ENCODE results near the gene STRIP2. TPM values are rescaled to one million over a fixed set of nuclear protein-coding genes. Genes with fewer than 3 reads are reported as not detected.
"Not testable (repeated sequence)": the region's sequence is repeated elsewhere in the genome, so short reads cannot be mapped to it uniquely, and the experiment has no call there.

The STRIP2 gene, protein sequence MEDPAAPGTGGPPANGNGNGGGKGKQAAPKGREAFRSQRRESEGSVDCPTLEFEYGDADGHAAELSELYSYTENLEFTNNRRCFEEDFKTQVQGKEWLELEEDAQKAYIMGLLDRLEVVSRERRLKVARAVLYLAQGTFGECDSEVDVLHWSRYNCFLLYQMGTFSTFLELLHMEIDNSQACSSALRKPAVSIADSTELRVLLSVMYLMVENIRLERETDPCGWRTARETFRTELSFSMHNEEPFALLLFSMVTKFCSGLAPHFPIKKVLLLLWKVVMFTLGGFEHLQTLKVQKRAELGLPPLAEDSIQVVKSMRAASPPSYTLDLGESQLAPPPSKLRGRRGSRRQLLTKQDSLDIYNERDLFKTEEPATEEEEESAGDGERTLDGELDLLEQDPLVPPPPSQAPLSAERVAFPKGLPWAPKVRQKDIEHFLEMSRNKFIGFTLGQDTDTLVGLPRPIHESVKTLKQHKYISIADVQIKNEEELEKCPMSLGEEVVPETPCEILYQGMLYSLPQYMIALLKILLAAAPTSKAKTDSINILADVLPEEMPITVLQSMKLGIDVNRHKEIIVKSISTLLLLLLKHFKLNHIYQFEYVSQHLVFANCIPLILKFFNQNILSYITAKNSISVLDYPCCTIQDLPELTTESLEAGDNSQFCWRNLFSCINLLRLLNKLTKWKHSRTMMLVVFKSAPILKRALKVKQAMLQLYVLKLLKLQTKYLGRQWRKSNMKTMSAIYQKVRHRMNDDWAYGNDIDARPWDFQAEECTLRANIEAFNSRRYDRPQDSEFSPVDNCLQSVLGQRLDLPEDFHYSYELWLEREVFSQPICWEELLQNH
- 0.52 TPM for total RNA-seq

DNA sequence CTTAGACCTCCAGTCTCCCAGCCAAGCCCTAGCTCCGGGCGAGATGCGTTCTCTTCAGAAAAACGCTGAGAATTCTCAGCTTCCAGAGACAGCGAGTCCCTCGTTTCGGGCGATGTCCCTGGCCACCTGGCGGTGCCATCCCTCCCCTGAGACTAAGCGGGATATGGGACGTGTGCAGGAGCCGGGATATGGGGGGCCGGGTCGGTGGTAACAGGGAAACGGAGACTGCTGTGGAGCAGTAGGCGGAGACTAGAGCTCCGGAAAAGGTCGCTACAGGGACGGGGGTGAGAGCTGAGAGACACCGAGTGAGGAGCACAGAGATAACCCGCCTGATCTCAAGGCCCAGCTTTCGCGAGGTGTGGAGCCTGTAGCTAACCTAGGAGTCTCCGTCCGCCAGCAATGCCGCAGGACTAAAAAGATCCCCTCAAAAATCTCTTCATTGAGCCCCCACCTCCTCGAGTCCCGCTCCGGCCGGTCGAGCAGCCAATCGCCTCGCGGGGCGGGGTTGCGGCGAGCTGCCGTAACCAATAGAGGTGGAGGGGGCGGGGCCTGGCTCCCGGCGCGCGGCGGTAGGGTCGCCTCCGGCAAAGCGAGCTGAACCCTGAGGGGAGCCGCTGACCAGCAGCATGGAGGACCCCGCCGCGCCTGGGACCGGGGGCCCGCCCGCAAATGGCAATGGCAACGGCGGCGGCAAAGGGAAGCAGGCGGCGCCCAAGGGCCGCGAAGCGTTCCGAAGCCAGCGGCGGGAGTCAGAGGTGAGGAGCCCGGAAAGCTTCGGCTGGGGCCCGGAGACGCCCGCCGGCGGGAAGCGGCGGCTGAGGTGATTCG lies at the start of gene STRIP2:
Gene STRIP2, plus strand, starts transcription at position 586 of the 828 bp plus-strand sequence. Its CDS starts 41 bp downstream, at position 627.
- DNase-seq (ENCODE audit: low spot score) = peak; percentile 88

DNA sequence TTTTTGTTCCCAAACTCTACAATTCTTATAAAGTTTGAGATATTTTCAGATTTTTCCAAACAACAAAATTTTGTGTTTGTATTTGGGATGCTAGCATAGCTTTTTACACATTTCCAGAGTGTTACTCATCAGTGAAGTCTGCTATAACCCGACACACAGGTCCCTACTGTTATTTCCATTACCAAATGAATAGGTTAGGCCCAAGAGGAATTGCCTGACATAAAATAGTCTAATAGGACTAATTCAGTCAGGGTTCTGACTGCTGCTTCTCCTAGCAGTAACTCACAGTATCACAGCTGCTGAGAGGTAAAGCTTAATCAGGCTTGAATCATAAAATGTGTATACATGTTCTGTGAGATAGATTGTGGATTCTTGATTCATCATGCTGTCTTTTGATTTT lies 49.1 kb upstream of the STRIP2 start:
- no peak for DNase-seq (ENCODE audit: low spot score)

DNA sequence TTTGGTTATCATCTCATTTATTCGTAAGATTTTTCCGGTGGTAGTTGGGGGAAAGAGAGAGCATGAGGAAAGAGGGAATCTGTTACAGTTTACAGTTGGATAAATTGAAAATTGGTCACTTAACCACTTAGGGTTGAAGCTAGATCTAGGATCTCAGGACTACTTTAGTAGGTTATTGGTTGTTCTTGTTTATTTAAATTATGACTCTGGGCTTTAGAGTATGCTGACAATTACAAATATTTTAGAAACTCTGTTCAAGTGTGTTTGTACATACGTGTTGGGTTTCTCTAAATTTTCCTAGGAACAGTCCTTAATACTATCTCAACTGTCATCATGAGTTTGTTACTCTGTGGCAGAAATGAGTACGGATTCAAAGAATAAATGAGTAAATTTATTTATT lies 48.6 kb upstream of the STRIP2 start:
- no peak for DNase-seq (ENCODE audit: low spot score)

DNA sequence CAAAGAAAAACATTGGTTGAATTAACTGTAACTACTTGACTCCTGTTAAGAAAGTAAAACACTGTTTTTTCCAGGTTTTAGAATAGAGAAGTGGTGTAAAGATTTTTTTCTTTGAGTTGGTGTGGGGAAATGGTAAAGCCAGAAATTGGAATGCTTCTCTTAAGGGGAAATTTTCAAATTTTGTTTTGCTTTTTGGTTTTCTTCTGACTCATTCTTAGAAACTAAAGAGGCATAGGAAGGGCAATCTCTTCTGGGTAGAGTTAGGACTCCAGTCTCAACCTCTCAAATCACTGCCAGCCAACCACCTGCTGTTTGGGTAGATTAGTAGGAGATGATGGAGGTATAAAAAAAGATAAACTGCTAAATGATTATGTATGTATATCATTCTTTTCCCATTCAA lies 47.7 kb upstream of the STRIP2 start:
- DNase-seq (ENCODE audit: low spot score) = no peak

DNA sequence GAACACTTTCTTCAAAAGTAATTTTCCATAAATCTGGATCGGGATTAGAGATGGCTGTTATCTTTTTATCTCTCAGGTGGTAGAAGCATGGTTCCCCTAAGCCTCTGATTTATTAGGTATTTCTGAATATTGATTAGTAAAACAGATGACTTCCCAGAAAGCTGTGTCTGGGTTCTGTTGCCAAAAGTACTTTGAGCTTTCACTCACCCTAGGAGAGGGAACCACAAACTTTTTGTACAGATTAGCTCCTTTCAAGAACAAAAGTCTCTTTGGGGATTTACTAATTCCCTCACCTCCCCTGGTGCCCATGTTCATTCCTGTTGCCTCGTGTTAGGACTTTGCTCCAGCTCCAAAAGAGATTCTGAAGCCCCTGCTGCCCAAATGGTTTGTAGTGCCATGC lies 46.7 kb upstream of the STRIP2 start:
- no peak for DNase-seq (ENCODE audit: low spot score)

DNA sequence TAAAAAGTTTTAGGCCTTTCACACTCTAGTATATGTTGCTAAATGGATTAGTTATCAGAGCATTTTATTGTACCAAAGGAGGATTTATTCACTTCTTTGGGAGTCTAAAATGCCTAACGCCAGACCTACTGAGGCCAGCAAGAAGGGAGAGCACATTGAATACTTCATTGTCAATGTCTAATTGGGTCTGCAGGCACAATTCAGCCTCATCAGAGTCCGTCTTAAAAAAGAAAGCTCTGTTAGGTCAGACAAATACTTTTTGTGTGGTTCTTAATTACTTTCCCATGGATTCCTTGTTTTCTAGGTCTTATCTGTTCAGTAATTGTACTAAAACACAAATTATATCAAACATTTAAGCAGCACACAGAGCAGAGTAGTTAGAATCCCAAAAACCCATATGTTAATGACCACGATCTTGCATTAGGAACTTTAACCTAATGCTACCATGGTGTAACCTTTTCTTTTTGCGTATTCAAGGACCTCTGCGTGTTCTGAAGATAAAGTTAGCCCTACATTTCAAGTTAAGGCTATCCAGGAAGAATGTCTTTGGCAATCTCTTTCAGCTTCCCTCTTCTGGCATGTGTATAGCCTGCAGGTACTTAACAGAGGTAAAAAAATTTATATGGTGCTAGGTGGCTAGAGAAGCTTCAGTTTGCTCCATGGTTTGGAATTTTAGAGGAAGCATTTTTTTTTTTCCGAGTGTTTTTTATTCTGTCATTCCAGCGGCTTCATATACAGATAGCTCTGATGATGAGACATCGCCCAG lies 45.7 kb upstream of the STRIP2 start:
- no peak for DNase-seq (ENCODE audit: low spot score)

DNA sequence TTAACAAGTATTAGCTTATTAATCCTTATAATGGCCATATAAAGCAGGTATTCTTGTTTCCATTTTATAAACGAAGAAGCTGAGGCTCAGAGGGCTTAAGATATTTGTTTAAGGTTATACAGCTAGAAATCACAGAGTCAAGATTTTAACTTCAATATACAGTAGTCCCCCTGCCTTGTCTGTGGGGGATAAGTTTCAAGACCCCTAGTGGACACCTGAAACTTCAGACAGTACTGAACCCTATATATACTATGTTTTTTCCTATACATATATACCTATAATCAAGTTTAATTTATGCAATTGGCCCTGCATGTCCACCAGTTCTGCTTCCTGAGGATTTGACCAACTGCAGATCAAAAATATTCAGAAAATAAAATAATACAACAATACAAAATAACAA lies 44.4 kb upstream of the STRIP2 start:
- no peak for DNase-seq (ENCODE audit: low spot score)

DNA sequence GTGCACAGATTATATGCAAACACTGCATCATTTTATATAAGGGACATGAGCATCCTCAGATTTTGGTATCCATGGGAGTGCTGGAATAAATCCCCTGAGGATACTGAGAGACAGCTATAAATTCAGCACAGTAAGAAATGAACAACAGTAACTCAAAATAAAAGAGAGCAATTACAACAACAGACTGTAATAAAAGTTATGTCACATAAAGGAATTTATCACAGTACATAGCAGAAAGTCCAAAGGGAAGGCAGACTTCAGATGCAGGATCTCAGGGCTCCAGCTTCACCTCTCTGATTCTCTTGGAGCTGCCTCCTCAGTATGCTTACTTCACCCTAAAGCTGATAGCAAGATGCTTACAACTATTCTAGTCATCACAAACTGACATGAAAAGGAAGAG lies 43.9 kb upstream of the STRIP2 start:
- DNase-seq (ENCODE audit: low spot score) = no peak

DNA sequence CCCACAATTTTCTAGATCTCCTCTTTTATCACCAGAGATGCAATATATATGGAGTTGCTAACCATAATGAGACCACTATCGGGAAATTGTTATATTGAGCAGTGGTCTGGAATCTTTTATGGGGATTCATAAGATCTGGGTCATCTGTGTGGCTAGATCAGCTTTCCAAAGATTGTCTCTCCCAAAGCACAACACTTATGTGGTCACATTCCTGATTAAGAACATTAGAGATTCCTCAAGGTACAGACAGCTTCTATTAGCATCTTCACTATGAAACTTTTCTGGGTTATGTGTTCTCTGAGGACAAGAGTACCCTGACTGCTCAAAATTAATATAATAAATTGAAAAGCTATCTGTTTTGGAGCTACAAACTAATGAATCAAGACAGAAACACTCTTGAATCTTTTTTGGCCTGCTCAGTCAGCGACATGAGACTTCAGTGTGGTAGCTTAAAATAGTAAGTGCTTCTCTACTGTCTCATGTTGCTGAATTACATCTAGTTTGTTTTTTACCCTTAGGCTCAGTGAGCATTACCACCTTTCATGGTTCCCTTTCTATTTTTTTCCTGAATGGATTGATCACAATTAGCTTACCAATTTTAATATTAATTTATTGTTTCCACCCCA lies 42.6 kb upstream of the STRIP2 start:
- no peak for DNase-seq (ENCODE audit: low spot score)

DNA sequence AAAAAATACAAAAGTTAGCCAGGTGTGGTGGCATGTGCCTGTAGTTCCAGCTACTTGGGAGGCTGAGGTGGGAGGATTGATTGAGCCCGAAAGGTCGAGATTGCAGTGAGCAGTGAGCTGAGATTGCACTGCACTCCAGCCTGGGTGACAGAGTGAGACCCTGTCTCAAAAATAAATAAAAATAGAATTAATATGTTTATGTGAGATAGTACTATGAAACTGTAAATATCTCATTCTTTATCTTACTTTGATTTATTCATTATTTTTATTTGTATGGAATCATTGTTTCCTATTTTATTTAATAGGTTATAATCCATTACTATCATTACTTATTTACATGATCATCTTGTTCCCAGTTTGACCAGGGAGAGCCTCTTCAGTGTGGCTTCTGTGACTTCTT lies 41.0 kb upstream of the STRIP2 start:
- DNase-seq (ENCODE audit: low spot score) = no peak

DNA sequence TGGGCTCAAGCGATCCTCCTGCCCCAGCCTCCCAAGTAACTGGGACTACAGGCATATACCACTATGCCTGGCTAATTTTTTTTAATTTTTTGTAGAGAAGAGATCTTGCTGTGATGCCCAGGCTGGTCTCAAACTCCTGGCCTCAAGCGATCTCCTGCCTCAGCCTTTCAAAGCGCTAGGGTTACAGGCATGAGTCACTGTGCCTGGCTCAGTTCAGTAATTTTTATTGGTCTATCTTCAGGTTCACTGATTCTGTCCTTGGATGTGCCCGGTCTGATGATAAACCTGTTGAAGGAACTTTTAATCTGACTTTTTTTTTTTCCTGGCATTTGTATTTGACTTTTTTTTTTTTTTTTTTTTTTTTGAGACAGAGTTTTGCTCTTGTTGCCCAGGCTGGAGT lies 40.1 kb upstream of the STRIP2 start:
- no peak for DNase-seq (ENCODE audit: low spot score)

DNA sequence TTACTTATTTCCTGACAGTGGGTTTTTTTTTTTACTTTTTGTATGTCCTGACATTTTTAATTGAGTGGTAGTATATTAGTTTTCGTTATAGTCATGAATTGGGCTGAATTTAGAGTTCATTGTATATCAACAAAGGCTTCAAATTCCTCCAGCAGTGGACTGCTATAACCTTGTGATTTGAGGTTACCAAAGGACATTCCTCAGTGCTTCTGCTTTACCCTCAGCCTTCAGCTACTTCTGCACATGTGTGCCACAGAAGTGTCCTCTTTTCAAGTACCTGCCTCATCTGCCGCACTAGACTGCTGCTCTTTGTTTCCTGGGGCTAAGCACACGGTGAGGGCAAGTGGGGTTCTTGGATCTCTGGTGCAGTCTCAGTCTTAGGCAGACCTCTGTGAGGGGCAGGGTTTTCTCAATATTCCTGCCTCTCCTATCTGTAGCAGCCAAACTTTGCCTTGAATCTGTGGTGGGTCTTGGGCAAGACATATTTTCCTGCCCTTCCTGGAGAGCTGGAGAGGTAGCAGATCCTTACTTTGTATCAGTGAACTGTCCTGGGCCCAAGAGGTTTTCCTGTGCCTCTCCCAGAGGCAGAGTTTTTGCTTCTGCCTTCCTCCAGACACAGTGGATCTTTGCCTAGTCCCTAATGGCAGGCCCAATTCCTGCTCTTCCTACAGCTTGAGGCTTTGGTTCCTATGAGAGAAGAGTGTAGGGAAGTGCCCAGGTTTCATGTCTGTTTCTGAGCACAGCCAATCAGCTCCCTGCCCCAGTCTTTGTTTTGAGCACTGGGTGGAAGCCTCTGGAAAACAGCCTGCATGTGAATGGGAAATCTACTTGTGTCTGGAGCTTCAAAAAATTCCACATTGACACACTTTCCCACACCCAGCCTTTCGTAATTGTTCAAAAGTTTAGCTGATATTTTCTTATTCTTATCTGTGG lies 39.0 kb upstream of the STRIP2 start:
- no peak for DNase-seq (ENCODE audit: low spot score)

DNA sequence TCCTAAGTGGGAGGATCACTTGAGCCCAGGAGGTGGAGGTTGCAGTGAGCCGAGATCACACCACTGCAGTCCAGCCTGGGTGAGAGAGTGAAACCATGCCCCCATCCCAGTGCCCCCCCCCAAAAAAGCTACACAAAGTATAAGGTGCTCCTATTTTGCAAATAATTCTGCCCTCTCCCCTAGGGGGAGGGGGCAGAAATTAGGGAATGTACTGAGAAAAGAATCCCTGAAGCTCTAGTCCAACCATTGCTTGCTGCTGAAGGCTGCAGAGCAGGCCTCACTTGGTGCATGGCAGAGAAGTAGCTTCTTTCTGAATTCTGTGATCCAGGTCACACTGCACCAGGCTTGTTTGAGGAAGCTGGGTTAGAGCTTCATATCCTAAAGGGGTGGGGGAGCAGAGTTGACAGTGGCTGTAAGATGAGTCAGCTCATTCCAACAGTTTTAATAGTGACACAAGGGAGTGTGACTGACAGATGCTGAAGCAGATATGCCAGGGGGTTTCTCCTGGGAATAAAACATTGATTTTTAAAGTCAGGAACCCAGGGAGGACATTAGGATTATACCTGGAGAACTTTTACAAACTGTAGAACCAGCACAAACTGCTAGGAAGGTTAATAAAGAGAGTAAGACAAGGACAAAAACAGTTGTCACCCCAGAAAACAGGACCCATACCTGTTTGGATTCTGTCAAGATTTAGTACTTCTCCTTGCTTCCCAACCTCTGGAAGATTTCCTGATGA lies 32.8 kb upstream of the STRIP2 start:
- DNase-seq (ENCODE audit: low spot score) = no peak

DNA sequence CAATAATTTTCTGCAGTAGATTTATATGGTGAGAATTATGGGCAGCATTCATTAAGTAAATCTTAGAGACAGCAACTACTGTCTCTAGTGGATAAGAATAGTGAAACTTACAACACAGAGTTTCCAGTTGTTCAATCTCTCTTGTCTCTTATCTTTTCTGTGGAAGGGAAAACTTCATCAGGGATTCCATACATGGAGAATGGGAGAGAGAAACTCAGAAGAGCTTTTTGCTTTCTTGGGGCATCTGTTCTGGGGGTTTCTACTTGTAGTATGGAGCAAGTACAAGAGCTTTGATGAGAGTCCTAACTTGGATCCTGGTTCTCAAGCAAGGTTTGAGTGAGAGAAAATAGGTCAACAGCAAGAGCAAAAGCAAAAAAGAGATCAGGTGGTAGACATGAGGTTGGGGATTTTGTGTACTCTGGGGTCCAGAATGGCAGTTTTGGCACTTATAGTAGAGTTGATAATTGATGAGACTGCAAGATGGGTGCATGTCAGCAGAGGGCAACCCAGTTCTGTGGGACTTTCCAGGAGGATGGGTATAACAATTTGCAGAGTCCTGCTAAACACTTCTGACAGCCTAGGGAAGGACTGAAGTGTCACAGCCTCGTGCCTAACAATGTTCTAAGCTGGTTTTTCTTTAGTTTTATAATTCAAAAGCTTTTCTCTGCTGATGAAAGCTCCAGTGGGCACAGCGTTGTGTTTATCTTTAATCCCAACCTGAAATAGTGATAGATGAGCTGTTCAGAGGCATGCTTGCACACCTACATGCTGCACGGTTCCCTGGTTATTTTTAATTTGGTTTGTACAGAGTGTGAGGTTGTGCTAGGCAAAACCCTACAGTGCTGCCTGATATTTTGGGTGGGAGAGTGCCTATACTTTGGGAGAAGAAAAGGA lies 32.0 kb upstream of the STRIP2 start:
- no peak for DNase-seq (ENCODE audit: low spot score)

DNA sequence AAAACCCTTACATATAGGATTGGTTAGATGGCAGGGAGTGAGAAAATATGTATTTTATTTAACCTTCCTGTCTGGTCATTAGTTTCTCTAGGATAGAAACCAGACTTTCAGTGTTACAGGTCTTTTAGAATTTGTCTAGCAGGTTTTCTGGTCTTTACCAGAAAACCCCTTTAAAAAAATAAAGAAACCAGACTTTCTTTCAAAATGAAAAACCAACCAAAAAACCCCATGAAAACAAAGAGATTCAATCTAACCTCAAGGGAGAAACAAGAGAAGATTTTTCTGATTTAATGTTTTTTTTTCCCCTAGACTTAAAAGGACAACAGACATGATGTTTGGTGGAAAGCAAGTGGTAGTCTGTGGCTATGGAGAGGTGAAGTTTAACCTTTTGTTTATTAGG lies 28.7 kb upstream of the STRIP2 start:
- DNase-seq (ENCODE audit: low spot score) = no peak

DNA sequence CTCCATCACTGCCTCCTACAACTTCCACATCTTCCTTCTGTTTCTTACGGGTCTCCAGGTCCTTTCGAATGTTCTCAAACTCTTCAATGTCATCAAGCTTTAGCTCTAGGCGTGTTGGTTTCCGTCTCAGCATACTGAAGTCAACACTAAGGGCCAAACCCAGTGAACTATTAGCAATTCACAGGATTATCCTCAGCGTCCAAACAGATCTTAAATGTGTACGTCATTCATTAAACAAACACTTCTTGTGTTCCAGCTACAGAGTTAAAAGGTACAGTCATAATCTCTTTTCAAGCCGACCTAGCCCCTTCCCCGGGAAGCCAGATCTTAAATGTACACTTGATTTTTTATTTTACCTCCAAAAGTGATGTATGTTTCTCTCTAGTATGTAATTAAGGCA lies 24.0 kb upstream of the STRIP2 start:
- not testable (repeated sequence) for DNase-seq (ENCODE audit: low spot score)

DNA sequence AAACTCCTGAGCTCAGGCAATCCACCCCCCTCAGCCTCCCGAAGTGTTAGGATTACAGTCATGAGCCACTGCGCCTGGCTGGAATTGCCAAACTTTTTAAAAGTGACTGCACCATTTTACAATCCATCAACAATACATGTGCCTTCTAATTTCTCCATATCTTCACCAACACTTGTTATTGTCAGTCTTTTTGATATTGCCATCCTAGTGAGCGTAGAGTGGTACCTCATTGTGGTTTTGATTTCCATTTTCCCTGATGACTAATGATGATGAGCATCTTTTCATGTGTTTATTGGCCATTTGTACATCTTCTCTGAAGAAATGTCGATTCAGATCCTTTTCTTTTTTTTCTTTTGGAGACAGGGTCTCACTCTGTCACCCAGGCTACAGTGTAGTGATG lies 21.7 kb upstream of the STRIP2 start:
- no peak for DNase-seq (ENCODE audit: low spot score)

DNA sequence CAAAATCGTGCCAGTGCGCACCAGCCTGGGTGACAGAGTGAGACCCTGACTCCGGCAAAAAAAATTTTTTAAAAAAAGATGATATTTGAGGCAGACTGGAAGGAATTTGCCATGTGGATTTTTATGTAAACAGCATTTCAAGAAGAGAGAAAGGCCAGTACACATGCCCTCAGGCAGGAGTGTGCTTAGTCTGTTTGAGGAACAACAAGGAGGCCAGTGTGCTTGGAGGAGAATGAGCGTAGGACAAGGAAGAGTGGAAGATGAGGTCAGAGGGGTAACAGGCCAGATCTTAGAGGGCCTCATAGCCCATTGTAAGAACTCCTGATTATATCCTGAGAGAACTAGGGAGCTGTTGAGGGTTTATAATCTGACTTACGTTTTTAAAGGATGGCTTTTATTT lies 17.2 kb upstream of the STRIP2 start:
- no peak for DNase-seq (ENCODE audit: low spot score)
